Uterus (tissue), 2 donors: ENCODE data around the gene AKNA.

ENCODE experiments used
- CTCF ChIP-seq, 4 experiments: fragments of 200-600 bp in 2 of 4; fragments of 450-650 bp in 2 of 4; sonication (generic) in 2 of 4; IDR thresholded peaks; one replicate each; pipeline ENCODE4 v1.5.1; 2016 to 2019; ENCODE audit warnings: antibody characterized with exemption in 4 of 4, mild to moderate bottlenecking in 2 of 4, moderate library complexity in 1 of 4
- POLR2A ChIP-seq, 2 donors: fragments of 450-650 bp; IDR thresholded peaks; one replicate each; pipeline ENCODE4 v1.6.1; 2016; ENCODE audit warnings: antibody characterized with exemption in 2 of 2, mild to moderate bottlenecking in 1 of 2, moderate library complexity in 1 of 2

DNA sequence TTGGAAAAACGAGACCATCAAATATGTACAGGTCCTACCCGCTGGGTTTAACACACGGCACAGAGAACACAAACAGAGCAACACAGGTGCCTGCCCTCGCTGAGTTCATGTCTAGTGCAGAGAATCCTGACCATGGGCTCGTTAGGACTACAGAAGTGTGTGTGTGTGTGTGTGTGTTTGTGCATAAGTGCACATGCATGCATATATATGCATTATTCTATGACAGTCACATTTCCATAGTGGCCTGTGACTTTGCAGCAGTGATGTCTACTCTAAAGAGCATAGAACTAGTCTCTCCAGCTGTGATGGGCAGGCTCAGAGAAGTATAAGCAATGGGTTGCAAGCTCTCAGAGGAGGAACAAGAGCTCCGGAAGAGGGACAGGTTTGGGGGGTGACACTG, 30.4 kb downstream of the AKNA start:
- TF ChIP-seq CTCF (IDR thresholded peaks at IDR 0.05) (no peak), POLR2A (IDR thresholded peaks at IDR 0.05) (no peak)
